Mesothelial cell of epicardium (in vitro differentiated cells): ENCODE measurements around the gene LRRC59. TPM values are rescaled to one million over a fixed set of nuclear protein-coding genes. Genes with fewer than 3 reads are reported as not detected.
A peak's percentile ranks its signal among the peaks of the same experiment; 100 is the strongest.
"Not testable (repeated sequence)": the region's sequence is repeated elsewhere in the genome, so short reads cannot be mapped to it uniquely, and the experiment has no call there.

Experiments
- DNase-seq, 2 experiments: peaks; one replicate each; pipeline ENCODE4 v3.0.0; 2021; ENCODE audit warnings: low spot score in 2 of 2; ENCODE audit not compliant: unreplicated experiment in 2 of 2
- H3K27ac Mint-ChIP-seq: 2 replicates; pipeline ENCODE4 v1.8.0; 2021; ENCODE audit warnings: mixed read lengths
- H3K27me3 Mint-ChIP-seq: 2 replicates; pipeline ENCODE4 v1.8.0; 2021; ENCODE audit warnings: low read depth, mixed read lengths
- H3K36me3 Mint-ChIP-seq: 2 replicates; pipeline ENCODE4 v1.8.0; 2021; ENCODE audit warnings: mixed read lengths
- H3K4me1 Mint-ChIP-seq: 2 replicates; pipeline ENCODE4 v1.8.0; 2021; ENCODE audit warnings: mixed read lengths
- H3K4me3 Mint-ChIP-seq: 2 replicates; pipeline ENCODE4 v1.8.0; 2021; ENCODE audit warnings: mild to moderate bottlenecking, moderate library complexity, mixed read lengths
- H3K9me3 Mint-ChIP-seq: 2 replicates; pipeline ENCODE4 v1.8.0; 2021; ENCODE audit warnings: mixed read lengths
- CTCF ChIP-seq: fragments of 200-600 bp; sonication (generic); IDR thresholded peaks from one replicate; pipeline ENCODE4 v1.5.0; 2021; ENCODE audit warnings: antibody characterized with exemption; ENCODE audit not compliant: unreplicated experiment
- total RNA-seq: library from RNA; stranded (reverse); gene quantifications from 3 replicates; pipeline ENCODE4 v1.2.1, GENCODE V29; 2021

LRRC59 gene
- total RNA-seq, 1 donor from 2014 or later: 60.7 TPM

- Mint-ChIP-seq H3K4me1 (peaks cover 41% of the 10 kb centered on the region), H3K9me3 (peaks cover 6% of the 10 kb centered on the region), H3K36me3 (no peaks in the 10 kb centered on the region), H3K27ac (no peak overlapping the region), H3K27me3 (no peaks in the 10 kb centered on the region), H3K4me3 (no peak overlapping the region)
- TF ChIP-seq CTCF: no peak
- no peak for DNase-seq
Observed at GRCh38 chr17:50422738-50423137, 25.4 kb upstream of the LRRC59 start.

GRCh38 chr17:50421308-50422051, 24.2 kb upstream of the LRRC59 start:
- peak overlapping the region; percentile 29 for H3K4me3 Mint-ChIP-seq

DNA sequence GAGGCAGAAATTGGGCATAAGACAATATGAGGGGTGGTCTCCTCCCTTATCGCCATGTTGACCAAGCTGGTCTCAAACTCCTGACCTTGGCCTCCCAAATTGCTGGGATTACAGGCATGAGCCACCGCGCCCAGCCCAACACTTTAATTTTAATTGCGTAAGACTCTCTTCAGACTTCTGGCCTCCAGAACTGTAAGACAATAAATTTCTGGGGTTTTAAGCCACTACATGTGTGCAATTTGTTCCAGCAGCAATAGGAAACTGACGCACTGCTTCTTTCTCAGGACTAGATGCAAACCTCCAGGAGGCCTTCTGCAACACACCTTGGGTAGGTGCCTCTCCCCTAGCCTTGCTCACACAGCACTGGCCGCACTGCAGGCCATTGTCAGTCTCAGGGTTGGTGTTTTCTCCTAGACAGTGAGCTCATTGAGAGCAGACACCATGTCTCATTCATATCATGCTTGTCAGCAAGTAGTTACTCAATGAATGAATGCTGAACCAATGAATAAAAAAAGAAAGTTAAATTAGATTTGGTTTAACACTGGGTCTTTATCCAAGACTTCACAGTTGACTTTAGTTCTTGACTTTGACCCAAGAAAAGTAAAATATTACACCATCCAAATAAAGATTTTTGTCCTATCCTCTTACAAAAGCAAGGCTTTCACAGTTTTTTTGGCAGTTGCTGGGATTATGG, 23.2 kb upstream of the LRRC59 start:
- no peak for TF ChIP-seq CTCF
- no peak for DNase-seq
- Mint-ChIP-seq H3K27ac (no peak overlapping the region), H3K4me3 (no peak overlapping the region), H3K27me3 (no peaks in the 10 kb centered on the region), H3K9me3 (peaks cover 6% of the 10 kb centered on the region), H3K36me3 (no peaks in the 10 kb centered on the region), H3K4me1 (peaks cover 26% of the 10 kb centered on the region)

More at GRCh38 chr17:50421308-50422051, 24.2 kb upstream of the LRRC59 start:
- Mint-ChIP-seq H3K27me3 (no peaks in the 10 kb centered on the region), H3K4me1 (peaks cover 29% of the 10 kb centered on the region), H3K36me3 (no peaks in the 10 kb centered on the region), H3K9me3 (peaks cover 6% of the 10 kb centered on the region), H3K27ac (peak overlapping the region; percentile 86)
- no peak for DNase-seq
- no peak for TF ChIP-seq CTCF

GRCh38 chr17:50419577-50419976, 22.3 kb upstream of the LRRC59 start:
- not testable (repeated sequence) for H3K27me3 Mint-ChIP-seq, H3K4me3 Mint-ChIP-seq, H3K9me3 Mint-ChIP-seq, H3K27ac Mint-ChIP-seq, DNase-seq, H3K36me3 Mint-ChIP-seq
- H3K4me1 Mint-ChIP-seq: peaks cover 17% of the 10 kb centered on the region

DNA sequence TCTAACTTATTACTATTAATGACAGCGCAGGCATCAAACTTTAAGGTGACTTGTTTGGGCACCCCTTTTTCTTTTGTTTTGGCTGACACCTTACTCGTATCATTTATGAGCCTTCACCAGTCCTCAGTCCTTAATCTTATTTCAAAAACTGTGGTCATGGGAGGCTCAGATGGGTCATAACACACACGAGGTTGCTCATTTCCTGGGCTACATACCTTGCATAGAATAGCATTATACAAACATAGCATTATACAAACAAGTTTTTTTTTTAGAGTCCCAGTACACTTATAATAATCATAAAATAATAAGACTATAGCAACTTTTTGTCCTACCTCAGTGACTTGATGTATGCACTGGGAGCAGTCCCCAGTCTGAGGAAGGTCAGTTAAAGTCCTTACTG, 17.5 kb upstream of the LRRC59 start:
- no peak overlapping the region for H3K4me3 Mint-ChIP-seq
- DNase-seq: no peak
- no peaks in the 10 kb centered on the region for H3K27me3 Mint-ChIP-seq
- no peak for TF ChIP-seq CTCF
- no peak overlapping the region for H3K27ac Mint-ChIP-seq
- H3K36me3 Mint-ChIP-seq: no peaks in the 10 kb centered on the region
- H3K9me3 Mint-ChIP-seq: peaks cover 11% of the 10 kb centered on the region
- H3K4me1 Mint-ChIP-seq: no peaks in the 10 kb centered on the region

DNA sequence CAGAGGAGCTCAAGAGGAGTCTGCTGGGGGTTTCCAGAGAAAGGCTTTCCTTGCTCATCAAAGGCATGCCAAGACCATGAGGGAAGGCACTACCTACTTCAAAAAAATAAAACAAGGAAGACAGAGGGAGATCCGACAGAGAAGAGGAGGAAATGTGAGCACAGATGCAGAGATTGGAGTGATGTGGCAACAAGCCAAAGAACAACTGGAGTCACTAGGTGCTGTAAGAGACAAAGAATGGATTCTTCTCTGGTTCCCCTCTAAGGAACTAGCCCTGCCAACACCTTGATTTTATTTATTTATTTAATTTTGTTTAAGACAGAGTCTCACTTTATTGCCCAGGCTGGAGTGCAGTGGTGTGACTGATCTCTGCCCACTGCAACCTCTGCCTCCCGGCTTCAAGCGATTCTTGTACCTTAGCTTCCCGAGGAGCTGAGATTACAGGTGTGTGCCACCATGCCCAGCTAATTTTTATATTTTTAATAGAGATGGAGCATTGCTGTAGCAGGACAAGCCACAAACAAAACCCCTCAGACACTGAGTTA, 14.9 kb upstream of the LRRC59 start:
- DNase-seq: no peak
- no peaks in the 10 kb centered on the region for H3K36me3 Mint-ChIP-seq
- no peaks in the 10 kb centered on the region for H3K4me1 Mint-ChIP-seq
- TF ChIP-seq CTCF: no peak
- H3K27ac Mint-ChIP-seq: no peak overlapping the region
- no peaks in the 10 kb centered on the region for H3K27me3 Mint-ChIP-seq
- no peak overlapping the region for H3K4me3 Mint-ChIP-seq
- peaks cover 5% of the 10 kb centered on the region for H3K9me3 Mint-ChIP-seq
